ENCODE results near the gene CRYBA1. TPM values are rescaled to one million over a fixed set of nuclear protein-coding genes. Genes with fewer than 3 reads are reported as not detected.
A peak's percentile ranks its signal among the peaks of the same experiment; 100 is the strongest.

CRYBA1 gene
- total RNA-seq, 4 donors from 2014 or later: not detected

GRCh38 chr17:29251184-29251583, 4.5 kb downstream of the CRYBA1 start:
- Histone ChIP-seq H3K27me3 (no peaks in the 10 kb centered on the region), H3K4me3 (replicated peaks in 1 of 3) (no peak overlapping the region), H3K4me1 (peaks cover 0 to 9% of the 10 kb centered on the region in 2 donors), H3K9me3 (no peaks in the 10 kb centered on the region), H3K36me3 (no peaks in the 10 kb centered on the region), H3K27ac (no peak overlapping the region)
- 84 to 85% methylated on average over 2 of the region's 2 CpGs for WGBS, 2 donors
- no peak for DNase-seq
- intact Hi-C loops (cut with DNase I): no loop called here
- TF ChIP-seq POLR2A (IDR thresholded peaks at IDR 0.05) (no peak), CTCF (IDR thresholded peaks at IDR 0.05) (no peak)

- H3K9me3 ChIP-seq: no peaks in the 10 kb centered on the region
- no peak overlapping the region for H3K4me3 ChIP-seq (replicated peaks in 1 of 3)
- peak in 4 of 6 experiments; percentile 32 to 37 (median 35) for TF ChIP-seq CTCF (IDR thresholded peaks at IDR 0.05)
- no peak for TF ChIP-seq POLR2A (IDR thresholded peaks at IDR 0.05)
- DNase-seq: no peak
- intact Hi-C loops (cut with DNase I): no loop called here
- no peaks in the 10 kb centered on the region for H3K27me3 ChIP-seq
- WGBS, 2 donors: 66 to 71% methylated on average over 7 of the region's 7 CpGs
- H3K27ac ChIP-seq: no peak overlapping the region
- peaks cover 0 to 9% of the 10 kb centered on the region in 2 donors for H3K4me1 ChIP-seq
- no peaks in the 10 kb centered on the region for H3K36me3 ChIP-seq
These were observed 5.6 kb downstream of the CRYBA1 start for GRCh38 chr17:29252101-29252791.

GRCh38 chr17:29253037-29253436, 6.4 kb downstream of the CRYBA1 start:
- H3K9me3 ChIP-seq: no peaks in the 10 kb centered on the region
- no peak for DNase-seq
- WGBS, 2 donors: 92 to 99% methylated on average over 2 of the region's 2 CpGs
- TF ChIP-seq POLR2A (IDR thresholded peaks at IDR 0.05): no peak
- no peak overlapping the region for H3K4me3 ChIP-seq (replicated peaks in 1 of 3)
- no peak overlapping the region for H3K27ac ChIP-seq
- H3K27me3 ChIP-seq: no peaks in the 10 kb centered on the region
- H3K36me3 ChIP-seq: no peaks in the 10 kb centered on the region
- peaks cover 0 to 9% of the 10 kb centered on the region in 2 donors for H3K4me1 ChIP-seq
- intact Hi-C loops (cut with DNase I): no loop called here

- Histone ChIP-seq H3K27me3 (no peaks in the 10 kb centered on the region), H3K4me1 (peaks cover 0 to 9% of the 10 kb centered on the region in 2 donors), H3K4me3 (replicated peaks in 1 of 3) (no peak overlapping the region), H3K9me3 (no peaks in the 10 kb centered on the region), H3K36me3 (peaks cover 0 to 7% of the 10 kb centered on the region in 2 donors), H3K27ac (no peak overlapping the region)
- TF ChIP-seq POLR2A (IDR thresholded peaks at IDR 0.05): no peak
- WGBS, 2 donors: 88 to 91% methylated on average over 4 of the region's 4 CpGs
- DNase-seq: no peak
- intact Hi-C loops (cut with DNase I): no loop called here
These were observed 9.4 kb downstream of the CRYBA1 start for GRCh38 chr17:29255926-29256522.

GRCh38 chr17:29256735-29257466, 10.2 kb downstream of the CRYBA1 start:
- peaks cover 0 to 9% of the 10 kb centered on the region in 2 donors for H3K4me1 ChIP-seq
- DNase-seq: no peak
- WGBS, 2 donors: 75% methylated on average over 8 of the region's 8 CpGs
- no peak overlapping the region for H3K4me3 ChIP-seq (replicated peaks in 1 of 3)
- peaks cover 0 to 9% of the 10 kb centered on the region in 2 donors for H3K36me3 ChIP-seq
- H3K9me3 ChIP-seq: no peaks in the 10 kb centered on the region
- intact Hi-C loops (cut with DNase I): no loop called here
- H3K27ac ChIP-seq: no peak overlapping the region
- TF ChIP-seq POLR2A (IDR thresholded peaks at IDR 0.05): no peak
- TF ChIP-seq CTCF (IDR thresholded peaks at IDR 0.05): no peak
- no peaks in the 10 kb centered on the region for H3K27me3 ChIP-seq
